Measurements from ENCODE around the gene FBXW8.

Gene FBXW8

GRCh38 chr12:117080661-117081144 lies 170.0 kb downstream of the FBXW8 start:
- Histone ChIP-seq H3K4me1 (peaks cover 0 to 5% (median 0%) of the 10 kb centered on the region in 4 donors), H3K36me3 (no peaks in the 10 kb centered on the region), H3K9me3 (no peaks in the 10 kb centered on the region), H3K4me3 (no peak overlapping the region), H3K27ac (no peak overlapping the region), H3K27me3 (peaks cover 0 to 13% of the 10 kb centered on the region in 2 donors)
- no peak for TF ChIP-seq CTCF (IDR thresholded peaks at IDR 0.05)
- intact Hi-C loops (cut with DNase I; ENCODE audit: low total_unique reads): no loop called here
- DNase-seq: no peak

All from tibial artery (tissue), 4 donors.